HG03342 (cell line): Measurements from ENCODE around the gene MSH5.
"Not testable (repeated sequence)": the region's sequence is repeated elsewhere in the genome, so short reads cannot be mapped to it uniquely, and the experiment has no call there.

Experiments used
- ATAC-seq: cut with Tn5 transposase; IDR thresholded peaks from one replicate; pipeline ENCODE4 v1.9.1; 2021; ENCODE audit warnings: mild to moderate bottlenecking, moderate library complexity; ENCODE audit not compliant: unreplicated experiment

Gene MSH5

DNA sequence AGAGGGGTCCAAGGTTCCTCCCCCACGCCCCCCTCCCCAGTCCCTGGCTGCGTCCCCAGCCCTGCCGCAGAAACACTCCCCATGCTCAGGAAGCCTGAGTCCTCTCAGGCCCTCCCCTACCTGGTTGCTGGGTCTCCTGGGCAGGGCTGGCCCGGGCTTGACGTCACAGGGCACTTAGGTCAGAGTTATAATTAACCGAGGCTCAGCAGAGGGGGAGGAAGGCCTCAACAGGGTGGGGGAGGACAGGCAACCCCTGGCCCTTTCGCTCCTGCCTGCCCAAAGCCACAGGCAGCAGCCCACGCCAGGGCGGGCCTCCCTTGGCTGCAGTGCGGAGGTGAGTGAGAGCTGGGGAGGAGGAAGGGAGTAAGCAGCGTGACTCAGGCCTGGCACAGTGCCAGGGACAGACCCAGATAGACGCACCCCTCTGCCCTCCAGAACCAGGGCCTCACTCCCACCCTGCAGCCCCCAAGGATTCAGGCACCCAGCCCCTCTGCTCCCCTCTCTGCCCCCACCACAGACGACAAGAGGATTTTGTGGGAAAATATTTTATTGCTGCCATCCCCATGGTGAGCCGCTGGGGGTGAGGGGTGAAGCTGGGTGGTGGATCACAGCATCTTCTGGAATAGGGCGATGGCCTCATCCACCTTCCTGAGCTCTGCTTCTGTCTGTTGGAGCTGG lies 37.3 kb downstream of the MSH5 start, which contains the start of gene VWA7:
Gene VWA7, minus strand, starts transcription at position 340 of the 678 bp plus-strand sequence. CDS start 549 bp downstream, outside the sequence.
- peak; percentile 66 for ATAC-seq

DNA sequence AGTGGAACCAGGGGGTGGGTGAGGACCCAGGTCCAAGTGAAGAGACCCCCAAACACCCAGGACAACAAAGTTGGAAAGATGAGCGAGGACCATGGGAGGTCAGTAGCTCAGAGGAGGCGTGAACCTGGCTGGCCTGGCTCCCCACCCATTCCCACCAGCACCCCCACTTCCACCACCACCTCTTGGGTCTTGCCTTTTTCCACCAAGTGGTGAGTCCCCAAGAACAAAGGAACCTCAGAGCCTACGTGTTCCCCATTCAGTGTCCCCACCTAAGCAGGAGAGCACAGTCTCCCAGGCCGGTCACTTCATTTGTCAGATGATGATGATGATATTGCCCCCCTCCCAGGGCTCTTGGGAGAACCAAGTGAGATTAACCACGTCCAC lies 37.9 kb downstream of the MSH5 start:
- no peak for ATAC-seq

DNA sequence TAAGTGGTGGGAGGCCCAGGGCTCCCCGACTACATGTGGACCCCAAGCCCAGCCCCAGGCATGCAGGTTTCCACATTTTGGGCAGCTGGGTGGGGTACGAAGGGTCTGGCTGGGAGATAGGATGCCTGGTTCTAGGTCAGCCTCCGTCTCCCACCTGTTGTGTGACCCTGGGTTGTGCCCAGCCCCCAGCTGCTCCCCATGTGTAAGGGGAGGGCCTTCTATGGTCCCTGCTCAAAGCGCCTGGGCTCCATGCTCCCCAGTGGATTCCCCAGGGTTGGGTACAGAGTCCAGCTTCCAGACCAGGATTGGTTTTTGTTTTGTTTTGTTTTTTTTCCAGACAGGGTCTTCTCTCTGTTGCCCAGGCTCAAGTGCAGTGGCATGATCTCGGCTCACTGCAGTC lies 38.4 kb downstream of the MSH5 start:
- no peak for ATAC-seq

DNA sequence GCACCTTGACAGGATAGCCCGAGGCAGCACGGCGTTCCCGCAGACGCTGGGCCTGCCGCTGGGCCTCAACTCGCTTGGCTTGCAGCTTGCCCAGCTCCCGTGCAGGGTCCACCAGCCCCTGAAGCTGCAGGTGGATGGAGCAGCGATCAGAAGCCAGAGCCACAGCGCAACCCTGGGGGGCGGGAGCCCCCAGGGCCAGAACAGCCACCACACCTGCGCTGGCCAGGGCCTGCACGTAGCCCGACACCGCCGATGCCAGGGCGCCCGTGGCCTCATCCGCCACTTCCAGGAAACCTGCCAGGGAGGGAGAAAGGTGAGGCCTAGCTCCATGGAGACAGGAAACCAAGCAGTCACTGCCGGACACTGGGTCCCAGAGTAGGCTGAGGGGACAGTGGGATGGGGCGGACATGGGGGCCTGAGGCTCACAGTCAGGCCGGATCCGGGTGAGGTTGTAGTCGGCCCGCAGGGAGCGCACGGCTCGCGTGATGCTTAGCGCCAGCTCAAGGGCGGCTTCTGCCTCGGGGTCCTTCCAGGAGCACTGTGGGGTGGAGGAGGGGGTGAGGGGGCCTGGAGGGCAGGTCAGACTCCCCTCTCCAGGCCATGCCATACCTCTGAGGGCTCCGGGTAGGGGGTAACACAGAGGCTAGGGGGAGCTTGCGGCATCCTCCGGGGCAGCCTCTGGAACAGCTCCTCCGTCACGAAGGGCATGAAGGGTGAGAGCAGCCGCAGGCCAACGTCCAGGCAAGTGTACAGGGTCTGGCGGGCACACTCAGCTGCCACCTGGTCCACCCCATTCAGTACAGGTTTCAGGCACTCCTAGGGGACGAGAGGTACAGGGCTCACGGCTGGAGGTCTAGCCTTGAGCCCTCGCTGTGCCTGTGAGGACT lies 39.4 kb downstream of the MSH5 start:
- ATAC-seq = no peak

DNA sequence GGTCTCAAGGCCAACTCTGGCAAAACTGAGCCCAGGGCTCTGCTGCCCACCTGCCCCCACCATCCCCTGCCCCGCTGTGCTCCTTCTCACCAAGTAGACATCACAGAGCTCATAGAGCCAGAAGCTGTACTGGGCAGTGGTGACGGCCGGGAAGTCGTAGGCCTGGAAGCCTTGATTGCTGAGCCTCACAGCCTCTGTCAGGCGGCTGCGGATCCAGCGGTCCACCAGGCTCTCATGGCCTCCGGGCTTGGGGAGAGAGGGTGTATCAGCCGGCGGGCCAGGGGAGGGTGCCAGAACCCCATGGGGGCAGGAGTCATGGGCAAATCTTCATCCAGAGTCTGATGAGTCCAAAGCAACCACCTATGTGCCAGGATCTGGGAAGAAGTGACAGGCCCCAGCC lies 40.1 kb downstream of the MSH5 start:
- ATAC-seq = no peak

DNA sequence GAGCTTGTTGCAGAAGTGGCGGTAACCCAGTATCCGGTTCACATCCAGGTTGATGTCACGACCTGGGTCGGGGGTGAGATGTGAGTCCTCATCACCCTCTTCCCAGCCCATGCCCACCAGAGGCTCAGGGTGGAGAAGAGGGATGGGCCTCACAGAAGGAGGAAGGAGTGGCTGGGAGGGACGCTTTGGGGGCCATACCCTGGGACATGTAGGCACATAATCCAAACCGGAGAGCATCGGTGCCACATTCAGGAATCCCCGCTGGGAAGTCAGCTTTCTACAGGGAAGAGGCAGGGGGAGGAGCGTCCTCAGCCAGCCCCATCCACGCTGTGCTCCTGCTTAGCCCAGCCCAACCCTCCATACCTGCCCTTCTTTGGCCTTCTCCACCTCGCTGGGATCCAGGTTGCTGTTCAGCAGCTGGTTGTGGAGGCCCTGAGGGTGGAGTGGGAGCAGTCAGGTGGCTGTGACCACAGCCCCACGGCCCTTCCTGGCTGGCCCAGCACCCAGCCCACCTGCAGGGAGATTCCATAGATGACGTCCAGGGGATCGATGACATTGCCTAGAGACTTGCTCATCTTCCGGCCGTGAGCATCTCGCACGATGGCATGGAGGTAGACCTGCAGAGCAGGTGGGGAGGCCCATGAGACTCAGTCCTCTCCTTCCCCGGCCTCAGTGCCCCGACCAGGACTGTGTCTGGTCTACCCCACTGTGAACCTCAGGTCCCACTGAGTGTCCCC lies 40.9 kb downstream of the MSH5 start:
- no peak for ATAC-seq

DNA sequence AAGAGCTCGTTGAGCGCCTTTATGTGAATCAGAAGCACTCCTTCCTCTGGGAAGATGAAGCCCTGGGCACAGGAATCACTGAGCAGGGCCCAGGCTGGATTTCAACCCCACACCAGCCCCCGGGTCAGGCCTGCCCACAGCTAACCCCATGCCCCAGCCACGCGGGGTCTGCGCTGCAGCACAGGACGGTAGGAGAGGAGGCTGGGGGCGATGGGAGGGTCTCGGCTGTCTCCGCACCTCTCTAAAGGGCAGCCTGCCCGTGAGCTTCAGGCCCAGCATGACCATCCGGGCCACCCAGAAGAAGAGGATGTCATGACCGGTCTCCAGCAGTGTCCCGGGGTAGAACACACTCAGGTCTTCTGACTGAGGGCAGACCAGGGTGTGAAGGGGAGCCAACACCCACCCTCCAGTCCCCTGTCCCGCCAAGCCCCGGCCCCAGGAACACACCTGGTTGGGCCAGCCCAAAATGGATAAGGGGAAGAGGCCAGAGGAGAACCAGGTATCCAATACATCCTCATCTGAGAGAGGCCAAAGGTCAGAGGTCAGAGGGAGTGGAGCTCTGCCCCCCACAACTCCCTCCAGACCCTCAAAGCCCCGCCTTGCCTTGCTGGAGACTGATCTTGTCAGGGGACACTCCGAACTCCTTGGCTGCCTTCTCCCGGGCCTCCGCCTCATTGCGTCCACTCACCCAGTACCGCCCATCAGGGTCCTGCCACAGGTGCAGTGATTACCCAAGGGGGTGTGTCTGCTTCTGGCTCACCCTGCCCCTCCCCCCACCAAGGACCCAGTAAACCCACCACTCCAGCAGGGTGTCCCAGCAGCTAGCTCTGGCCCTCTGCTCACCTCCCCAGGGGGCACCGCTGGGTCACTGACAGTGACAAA lies 41.7 kb downstream of the MSH5 start:
- no peak for ATAC-seq

DNA sequence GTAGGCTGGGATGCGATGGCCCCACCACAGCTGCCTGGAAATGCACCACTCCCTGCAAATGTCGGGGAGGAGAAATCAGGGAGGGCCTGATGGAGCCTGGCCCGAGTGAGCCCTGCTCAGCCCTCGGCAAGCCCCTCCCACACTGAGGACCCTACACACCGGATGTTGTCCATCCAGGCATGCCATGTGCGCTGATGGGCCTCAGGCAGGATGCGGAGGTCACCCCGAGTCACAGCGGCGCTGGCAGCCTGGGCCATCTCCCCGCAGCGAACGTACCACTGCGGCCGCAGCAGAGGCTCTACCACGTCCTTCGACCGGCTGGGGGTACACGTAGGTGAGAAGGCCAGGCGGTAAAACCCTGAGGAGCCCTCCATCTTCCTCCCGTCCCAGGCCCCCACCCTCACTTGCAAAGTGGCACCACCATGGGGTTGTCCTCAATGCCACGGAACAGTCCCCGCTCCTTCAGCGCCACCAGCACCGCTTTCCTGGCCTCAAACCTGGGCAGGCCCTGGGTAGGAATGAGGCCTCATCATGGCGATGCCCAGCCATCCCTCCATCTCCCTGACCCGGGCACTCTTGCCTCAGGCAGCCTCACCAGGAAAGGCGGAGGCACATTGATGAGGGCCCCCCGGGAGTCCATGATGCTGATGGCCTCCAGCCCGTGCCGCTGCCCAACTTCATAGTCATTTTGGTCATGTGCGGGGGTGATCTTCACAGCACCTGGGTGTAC lies 42.5 kb downstream of the MSH5 start:
- no peak for ATAC-seq

DNA sequence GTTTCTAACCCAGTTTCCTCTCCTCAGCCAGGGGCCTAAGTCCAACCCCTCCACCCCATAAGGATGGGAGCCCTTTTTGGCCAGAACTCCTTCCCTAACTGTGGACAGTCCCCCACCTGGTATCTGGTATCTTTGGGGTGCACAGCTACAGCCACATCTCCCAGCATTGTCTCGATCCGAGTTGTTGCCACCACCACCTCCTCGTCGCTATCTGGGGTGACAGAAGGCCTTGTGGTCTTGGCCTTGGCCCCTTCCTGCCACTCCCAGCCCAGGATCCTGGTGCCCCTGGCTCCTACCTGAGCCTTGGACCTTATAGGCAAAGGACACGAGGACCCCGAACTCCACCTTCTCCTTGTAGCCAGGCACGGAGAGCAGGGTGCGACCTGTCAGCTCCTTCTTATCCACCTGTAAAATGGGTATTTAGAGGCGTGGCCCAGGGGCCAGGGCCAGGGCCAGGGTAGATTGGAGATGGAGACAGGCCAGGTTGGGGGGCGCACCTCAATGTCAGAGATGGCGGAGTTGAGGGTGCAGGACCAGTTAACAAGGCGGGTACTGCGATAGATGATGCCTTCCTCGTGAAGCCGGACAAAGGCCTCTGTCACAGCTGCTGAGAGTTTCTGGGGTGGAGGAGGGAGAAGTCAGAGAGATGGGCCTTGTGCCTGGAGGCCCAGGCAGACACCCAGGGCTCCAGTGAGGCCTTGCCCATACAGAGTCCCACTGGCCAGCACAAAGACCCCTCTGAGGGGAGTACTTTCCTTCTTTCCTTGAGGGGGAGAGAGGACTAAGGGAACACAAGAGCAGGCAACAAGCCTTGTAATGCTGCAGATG lies 44.5 kb downstream of the MSH5 start:
- ATAC-seq = no peak

DNA sequence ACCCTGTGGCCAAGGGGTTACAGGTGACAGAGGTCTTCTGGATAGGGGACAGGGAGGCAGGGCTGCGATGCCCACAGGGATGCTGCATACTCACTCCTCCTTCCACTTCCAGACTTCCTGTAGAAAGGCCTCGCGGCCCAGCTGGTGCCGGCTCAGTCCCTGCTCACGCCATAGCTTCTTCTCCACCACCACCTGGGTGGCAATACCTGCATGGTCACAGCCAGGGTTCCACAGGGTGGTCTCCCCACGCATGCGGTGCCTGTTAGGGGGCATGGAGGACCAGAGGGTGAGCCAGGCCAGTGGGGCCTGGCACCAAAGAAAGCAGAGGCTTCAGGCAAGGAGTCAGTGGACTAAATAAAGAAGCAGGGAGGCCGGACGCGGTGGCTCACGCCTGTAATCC lies 45.7 kb downstream of the MSH5 start:
- no peak for ATAC-seq

DNA sequence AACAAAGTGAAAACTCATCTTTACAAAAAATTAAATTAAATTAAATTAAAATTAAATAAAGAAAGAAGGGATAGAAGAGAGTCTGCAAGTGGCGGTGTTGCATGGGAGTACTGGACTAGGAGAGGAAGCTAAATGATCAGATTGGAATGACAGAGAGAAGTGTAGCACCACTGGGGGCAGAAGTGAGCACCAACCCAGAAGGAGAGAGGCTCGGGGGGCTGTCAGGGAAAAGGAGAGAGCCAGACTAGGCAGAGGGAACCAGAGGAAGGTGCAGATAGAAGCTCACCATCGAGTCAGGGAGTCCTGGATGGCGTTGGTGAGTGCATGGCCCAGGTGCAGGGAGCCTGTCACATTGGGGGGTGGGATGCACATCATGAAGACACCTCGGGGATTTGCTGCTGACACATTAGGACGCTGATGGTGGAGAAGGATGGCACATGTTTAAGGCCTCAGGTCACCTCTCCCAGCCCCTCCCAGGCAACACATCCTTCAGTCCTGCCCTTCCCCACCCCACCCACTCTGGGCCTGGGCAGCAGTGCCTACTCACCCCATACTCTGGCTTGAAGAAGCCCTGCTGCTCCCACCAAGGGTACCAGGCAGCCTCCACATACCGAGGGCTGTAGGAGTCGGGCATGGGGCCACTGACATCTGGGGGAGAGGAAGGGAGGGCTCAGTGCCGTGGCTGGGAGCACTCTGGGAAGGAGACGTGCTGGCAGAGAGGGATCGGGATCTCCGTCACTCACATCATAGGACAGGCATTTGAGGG lies 51.7 kb downstream of the MSH5 start:
- no peak for ATAC-seq

DNA sequence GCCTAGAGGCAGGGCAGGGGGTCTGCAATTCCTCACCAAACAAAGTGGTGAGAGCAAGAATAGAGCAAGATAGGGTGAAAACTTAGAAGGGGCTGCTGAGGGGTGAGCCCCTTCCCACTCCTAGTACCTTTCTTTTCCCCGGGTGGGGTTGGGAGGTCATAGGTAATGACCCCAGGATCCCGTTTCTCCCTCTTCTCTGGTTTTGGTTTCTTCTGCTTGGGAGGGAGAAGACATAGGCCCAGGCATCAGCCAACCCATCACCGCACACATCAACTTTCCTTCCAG lies 52.2 kb downstream of the MSH5 start:
- no peak for ATAC-seq

DNA sequence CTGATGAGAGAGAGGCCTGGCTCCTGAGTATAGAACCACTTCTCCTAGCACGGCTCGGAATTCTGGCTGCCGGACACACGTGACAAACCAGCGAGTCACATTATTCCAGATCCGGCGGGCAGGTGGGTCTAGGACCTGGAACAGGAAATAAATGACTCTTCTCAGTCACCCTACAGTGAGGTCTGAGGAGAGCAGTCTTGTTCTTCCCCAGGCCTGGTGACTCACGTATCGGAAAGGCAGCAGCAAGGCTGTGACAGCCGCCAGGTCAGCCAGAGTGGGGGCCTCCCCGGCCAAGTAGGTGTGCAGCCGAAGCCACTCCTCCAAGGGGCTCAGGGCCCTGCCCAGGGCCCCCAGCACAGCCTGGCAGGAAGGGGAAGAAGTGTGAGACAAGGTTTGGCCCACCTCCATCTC lies 53.0 kb downstream of the MSH5 start:
- no peak for ATAC-seq

DNA sequence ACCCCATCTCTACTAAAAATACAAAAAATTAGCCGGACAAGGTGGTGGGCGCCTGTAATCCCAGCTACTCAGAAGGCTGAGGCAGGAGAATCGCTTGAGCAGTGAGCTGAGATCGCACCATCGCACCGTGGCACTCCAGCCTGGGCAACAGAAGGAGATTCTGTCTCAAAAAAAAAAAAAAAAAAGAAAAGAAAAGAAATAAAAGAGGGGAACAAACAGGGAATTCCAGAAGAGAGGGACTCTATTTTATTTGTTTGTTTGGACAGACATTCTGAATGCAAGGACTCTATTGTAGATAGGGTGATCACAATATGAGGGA lies 54.1 kb downstream of the MSH5 start:
- not testable (repeated sequence) for ATAC-seq

DNA sequence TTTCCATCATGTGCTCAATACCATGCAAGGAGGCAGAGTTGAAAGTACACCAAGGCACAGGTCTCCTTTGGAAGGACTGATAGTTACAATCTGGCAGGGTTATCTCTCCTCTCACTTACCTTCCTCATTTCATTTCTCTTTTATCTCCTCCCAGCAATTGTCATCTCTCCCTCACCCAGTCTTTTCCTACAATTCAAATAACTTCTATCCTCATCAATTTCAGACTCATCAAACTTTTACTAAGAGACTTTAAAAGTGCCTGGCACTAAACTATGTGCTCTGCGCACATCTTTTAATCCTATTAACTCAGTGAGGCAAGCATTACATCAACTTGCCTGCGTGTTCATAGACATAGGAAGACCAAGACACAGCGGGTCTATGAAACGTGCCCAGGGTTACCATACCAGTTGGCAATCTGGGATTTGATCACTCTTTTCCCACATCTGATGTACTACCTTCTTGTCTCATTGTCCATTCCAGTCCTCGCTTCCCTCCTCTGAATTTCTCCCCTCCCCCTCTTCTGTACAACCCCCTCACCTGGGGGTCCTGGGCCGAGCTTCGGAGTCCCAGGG lies 54.6 kb downstream of the MSH5 start:
- ATAC-seq = no peak

DNA sequence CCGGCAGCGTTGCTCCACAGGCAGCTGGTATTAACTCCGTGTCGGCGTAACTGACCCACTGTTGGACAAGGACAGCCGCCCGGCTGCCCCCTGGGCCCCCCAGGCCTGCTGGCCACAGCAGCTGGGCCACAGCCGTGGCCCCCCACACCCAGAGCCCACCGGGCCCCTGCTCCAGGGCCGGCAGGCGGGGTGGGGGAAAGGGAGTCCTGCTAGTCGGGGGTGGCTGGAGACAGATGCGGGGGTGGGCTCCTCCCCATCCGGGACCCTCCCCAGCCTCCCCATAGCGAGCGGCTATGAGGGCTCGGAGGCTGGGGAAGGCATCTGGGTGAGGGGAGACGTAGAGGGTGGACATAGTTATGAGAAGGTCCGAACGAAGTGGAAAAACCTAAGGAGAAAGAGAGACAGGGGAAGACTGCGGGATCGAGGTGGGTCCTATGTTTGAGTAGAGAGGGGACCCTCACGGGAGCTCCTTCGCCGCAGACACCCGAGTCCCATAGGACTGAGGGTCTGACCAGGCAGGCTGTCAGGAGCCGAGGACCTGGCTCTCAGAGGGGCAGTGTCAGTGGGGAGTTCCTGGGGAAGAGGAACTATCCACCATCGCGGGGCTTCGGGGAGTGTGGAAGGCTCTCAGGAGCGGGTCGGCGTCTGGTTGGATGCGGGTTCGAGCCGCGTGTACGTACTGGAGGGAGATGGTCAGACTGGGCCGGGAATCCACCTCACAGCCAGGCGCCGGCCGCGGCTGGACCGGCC lies 55.2 kb downstream of the MSH5 start:
- ATAC-seq = no peak

DNA sequence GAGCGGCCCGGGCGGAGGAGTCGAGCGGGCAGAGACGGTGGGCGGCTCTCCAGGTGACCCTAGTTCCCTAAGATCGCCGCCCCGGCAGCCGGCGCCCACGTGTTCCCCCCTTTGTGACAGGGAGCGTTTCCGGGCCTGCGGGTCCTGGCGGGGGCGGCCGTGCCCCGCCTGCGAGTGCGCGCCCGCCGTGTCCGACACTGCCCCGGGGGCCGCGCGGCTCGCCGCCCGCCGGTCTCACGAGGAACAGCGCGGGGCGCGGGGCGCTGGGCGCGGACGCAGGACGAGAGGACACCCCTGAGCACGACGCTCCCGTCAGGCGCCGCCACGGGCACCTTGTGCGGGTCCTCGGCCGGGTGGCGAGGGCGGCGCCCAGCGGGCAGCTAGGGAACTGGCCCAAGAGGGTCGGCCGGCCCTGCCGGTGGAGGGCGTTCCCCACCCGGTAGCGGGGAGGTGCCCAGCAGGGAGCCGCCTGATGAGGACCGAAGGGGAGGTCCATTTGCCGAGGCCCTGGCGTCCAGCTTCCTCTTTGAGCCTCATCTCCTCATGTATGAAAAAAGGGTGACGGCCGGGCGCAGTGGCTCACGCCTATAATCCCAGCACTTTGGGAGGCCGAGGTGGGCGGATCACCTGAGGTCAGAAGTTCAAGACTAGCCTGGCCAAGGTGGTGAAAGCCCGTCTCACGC lies 56.0 kb downstream of the MSH5 start, which contains the start of gene VARS1:
Gene VARS1, minus strand, starts transcription at position 137 of the 683 bp plus-strand sequence. CDS start 535 bp downstream, outside the sequence.
- peak; percentile 61 for ATAC-seq
